Activated CD8-positive, alpha-beta memory T cell treated with anti-CD3 and anti-CD28 coated beads for 48 hours (primary cell): ENCODE measurements around the gene PI4KA.
"Not testable (repeated sequence)": the region's sequence is repeated elsewhere in the genome, so short reads cannot be mapped to it uniquely, and the experiment has no call there.

ENCODE experiments used
- DNase-seq, 3 experiments: peaks; one replicate each; pipeline ENCODE4 v3.0.0-alpha.2; 2020; ENCODE audit warnings: low read depth in 2 of 3, low spot score in 2 of 3

PI4KA gene

DNA sequence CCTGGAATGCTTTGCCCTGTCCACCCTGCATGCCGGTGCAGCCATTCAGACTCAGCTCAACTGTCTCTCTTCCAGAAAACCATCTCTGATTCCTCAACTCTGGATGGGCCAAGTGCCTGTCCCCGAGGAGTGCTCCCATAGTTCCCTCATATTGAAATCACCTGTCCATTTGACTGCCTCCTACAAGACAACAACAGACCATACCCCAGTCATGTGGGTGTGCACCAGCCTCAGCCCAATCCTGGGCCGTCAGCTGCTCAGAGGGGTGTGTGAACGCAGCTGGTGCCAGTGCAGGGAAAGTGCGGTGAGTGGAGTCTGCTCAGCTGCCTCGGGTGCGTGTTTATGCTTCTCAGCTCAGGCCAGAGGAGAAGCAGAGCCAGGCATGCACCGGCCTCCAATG lies 126.2 kb downstream of the PI4KA start:
- DNase-seq: not testable (repeated sequence)

DNA sequence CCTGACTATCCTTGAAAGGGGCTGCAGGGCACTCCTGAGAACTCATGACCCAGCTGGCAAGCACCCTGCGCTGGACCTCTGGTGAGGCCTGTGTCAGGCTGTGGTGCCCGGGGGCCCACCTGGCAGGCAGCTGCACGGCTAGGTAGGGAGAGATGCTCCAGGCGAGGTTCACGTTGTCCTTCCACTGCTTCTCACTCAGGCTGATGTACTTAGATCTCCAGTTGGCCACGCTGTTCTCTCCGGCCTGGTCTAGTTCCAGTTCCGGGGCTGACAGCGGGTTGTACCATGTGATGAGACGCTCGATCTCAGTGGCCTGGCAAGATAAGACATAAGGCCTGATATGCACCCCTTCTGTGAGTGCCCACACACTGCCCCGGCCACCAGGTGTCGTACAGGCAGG lies 129.4 kb downstream of the PI4KA start:
- no peak for DNase-seq

DNA sequence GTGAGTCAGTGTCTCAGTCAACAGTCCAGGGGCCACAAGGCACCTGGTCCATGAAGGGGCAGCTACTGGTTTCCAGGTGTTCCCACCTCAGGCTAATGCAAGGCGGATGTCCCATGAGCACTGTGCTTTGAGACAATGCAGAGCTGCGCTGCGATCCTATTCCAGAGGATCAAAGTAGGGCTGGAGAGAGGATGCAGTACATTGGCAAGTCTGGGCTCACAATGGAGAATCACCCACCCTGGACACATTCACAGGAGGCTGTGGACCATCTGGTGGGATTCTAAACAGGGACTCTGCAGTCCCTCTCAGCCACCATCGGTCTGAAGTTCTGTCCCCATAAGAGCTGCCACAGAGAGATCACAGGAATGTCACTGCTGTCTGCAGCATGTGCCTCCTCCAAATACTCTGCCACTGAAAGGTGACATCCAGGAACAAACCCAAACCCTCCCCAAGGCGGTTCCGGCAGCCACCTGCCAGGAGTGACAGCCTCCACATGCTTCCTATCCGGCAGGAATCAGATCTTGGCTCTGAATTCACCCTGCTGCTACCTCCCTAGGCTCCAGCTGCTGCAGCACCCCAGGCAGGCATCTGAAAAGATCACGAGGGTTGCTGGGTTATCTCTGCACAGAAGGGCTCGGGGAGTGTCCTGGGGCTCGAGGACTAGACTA lies 130.0 kb downstream of the PI4KA start:
- no peak for DNase-seq

- DNase-seq: no peak
These were observed 131.2 kb downstream of the PI4KA start for GRCh38 chr22:20727118-20728015.

DNA sequence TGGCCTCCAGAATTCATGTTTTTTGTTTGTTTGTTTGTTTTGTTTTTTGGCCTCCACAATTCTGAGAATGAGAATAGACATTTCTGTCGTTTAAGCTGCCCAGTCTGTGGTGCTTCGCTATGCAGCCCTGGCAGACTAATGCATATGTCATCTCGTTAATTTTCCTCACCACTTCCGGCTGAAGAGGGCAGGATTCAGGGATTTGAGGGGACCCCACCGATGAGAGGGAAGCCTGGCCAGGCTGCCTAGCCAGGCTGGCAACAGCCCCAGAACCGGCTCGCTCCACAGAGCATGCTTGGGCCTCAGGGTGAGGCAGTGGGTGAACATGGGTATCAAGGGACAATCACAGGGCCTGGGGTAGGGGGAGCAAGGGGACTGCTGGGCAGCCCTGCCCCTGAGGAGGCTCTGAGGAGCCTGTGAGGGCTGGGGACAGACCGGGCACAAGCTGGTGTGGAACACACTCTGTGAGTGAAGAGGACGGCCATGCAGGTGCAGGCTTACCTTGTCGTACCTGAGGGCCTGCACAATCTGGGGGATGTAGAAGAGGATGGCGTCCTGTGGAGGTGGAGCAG lies 132.5 kb downstream of the PI4KA start:
- DNase-seq: no peak

DNA sequence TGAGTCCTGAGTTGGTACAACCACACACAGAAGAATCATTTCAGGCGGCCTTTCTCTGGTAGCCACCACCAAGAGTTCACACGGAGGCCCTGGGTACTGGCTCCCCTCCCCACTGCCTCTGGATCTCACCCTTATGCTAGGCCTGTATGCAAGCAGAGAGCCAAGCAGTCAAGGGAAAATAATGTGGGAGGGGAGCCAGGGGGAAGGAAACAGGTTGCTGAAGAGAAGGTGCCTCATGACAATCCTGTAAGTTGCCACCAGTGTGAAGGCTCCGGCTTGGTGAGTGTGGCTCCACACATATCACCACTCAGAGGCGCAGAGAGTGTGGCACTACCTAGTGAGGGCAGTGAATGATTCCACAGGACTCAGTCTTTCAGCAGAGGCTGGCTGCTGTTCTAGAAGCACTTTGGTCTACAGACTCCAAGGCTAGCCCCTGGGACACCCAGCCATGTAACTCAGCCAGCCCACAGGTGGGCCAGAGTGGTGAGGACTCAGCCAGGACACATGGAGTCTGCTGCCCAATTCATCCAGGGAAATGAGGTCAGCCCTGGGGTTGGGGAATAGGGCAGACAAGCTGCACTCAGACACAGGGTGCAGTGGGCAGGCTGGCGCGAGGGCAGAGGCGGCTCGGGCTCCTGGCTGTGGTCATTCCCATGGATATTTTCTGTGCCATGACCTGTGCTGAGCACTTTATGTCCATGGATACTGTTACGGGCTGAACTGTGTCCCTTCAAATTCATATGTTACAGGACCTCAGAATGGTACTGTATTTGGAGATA lies 133.7 kb downstream of the PI4KA start:
- no peak for DNase-seq

DNA sequence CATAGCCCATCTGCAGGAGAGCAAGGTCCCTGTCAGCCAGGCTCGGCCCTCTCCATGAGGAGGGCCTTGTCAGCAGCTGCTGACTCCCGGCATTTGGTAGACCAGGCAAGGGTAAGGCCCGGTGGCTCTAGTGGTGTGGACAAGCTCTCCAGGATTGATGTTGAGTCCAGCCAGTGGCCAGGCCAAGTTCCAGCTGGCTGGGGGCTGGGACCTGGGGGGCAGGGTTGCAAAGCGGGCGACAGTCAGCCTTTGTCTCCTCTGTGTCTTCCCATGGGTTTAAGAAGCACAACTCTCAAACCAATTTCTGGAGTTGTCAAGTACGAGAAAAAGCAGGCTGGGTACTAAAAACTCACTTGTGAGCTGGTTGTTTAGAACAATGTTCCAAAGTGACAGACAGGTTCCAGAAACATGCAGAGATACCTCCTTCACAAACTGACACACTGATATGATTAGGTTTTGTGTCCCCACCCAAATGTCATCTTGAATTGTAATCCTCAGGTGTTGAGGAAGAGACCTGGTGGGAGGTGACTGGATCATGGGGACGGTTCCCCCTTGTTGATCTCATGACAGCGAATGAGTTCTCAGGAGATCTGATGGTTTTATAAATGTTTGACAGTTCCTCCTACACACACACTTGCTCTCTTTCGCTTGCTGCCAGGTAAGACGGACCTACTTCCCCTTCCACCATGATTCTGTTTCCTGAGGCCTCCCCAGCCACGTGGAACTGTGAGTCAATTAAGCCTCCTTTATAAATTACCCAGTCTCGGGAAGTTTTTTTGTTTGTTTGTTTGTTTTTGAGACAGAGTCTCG lies 137.0 kb downstream of the PI4KA start:
- no peak for DNase-seq

DNA sequence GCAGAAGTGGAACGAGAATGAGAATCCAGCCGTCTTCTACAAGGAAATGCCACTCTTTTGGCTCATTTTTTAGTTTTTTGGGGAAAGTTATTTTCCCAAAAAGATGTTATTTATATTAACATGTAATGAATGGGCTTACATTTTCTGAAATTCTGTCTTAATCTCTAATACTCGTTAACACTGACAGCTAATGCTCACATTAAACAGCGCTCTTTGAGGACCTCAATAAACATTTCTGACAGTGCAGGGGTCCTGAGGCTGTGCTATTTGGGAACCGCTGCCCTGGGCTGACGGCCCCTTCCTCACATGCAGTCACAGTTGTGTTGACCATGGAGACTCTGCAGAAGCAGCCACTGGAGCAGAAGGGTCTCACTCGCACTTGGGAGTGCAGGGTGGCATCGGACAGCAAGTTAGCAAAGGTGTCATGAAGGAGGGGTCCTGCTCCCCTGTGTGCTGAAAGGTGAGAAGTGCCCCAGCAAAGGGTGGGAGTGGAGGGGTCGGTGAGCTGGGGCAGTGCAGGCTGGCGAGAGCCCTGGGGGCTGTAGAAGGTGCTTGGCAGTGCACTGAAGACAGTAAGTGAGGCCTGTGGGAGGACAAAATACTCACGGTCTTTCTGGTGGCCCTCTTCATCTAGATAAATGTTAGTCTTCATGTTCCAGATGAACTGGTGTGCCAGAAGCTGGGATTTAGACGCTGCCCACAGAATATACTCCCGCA lies 137.8 kb downstream of the PI4KA start:
- DNase-seq: no peak

GRCh38 chr22:20718727-20719126 lies 139.9 kb downstream of the PI4KA start:
- DNase-seq: not testable (repeated sequence)

GRCh38 chr22:20717981-20718380 lies 140.6 kb downstream of the PI4KA start:
- not testable (repeated sequence) for DNase-seq

DNA sequence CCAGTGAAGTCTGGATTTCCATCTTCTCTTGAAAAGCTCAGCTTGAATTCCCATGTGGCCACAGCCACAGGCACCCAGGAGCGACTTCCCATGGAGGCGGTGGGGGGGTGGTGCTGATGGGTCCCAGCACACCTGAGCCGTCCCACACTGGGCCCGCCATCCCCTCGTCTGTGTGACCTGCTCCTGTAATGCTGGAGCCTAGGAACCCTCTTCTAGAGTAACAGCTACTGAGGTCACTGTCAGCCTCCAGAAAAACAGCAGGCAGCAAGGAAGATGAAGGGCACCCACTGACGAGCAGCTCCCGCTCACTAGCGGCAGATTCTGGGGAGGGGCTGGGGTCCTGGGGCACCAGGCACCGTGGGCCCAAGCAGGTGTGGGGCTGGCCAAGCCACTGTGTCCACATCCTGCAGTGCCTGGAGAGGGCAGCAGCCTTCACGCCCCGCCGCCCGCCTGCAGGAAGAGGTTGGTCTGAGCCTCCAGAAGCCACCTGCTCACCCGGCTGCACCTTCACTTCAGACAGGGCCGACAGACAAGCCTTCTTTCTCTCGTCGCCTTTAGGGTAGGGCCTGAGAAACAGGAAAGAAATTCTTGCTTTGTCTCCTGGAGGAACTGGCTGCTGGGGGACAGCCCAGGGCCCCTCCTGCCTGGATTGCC lies 141.3 kb downstream of the PI4KA start:
- not testable (repeated sequence) for DNase-seq

DNA sequence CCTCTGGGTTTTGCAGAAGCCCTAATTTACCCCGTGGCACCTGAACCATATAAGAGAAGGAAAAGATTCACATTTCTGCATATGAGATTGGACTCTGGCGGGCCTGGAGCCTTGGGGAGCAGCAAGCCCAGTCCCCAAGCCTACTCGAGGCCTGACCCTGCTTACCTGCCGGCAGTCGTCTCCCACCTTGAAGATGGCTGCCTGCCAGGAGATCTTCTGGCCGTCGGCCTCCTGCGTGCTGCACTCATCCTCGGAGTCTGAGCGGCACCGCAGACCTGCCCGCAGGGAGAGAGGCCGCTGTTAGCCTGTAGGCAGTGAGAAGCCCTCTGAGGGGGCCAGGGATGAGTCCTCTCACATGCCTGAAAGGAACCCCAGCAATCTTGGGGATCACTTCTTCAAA lies 145.5 kb downstream of the PI4KA start:
- not testable (repeated sequence) for DNase-seq

DNA sequence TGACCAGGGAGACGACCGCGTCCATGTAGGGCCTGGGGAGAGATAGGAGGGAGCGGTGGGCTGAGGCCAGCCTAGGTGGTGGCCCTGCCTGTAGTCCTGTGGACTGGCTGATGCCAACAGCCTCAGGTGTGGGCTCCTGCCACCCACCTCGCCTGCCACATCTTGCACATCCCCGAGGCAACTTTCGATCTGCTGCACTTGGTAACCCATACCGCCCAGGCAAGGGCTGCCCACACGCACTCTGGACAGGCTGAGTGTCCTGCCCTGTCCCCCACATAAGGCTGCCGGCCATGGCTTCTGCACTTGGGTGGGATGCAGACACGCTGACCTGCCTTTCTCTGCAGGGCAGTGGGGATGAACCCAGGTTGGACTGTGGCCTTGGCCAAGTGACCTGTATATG lies 148.6 kb downstream of the PI4KA start:
- not testable (repeated sequence) for DNase-seq

GRCh38 chr22:20707549-20708118 lies 151.0 kb downstream of the PI4KA start:
- not testable (repeated sequence) for DNase-seq

DNA sequence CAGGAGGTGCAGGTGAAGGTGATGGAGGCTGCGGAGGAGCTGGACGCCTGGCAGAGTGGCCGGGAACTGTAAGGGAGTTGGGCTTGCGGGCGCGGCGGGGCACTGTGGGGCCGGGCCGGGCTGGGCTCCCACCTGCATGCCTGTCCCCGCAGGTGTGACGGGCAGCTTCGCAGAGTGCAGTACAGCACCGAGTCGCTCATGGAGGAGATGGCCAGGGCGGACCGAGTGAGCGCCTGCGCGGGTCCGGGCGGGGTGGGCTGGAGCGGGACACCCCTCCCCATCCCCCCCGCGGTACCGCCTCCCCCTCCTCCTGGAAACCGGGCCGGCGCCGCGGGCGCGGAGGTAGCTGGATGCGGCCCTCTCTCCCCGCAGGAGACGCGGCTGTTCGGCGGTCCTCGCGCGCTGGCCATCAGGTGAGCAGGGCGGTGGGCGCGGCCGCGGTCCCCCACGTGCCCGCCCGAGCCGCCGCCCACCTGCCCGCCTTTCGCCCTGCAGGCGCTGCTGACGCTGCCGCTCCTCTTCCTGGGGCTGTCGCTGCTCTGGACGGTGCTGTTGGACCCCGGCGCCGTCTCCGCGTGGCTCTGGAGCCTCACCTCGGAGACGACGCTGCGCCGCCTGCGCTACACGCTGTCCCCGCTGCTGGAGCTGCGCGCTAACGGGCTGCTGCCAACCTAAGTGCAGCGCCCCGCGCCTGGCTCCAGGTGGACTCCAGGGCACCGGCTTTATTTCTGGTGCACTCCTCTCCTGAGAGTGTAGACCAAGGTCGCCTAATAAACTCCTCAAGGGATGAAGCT lies 154.6 kb downstream of the PI4KA start:
- not testable (repeated sequence) for DNase-seq

DNA sequence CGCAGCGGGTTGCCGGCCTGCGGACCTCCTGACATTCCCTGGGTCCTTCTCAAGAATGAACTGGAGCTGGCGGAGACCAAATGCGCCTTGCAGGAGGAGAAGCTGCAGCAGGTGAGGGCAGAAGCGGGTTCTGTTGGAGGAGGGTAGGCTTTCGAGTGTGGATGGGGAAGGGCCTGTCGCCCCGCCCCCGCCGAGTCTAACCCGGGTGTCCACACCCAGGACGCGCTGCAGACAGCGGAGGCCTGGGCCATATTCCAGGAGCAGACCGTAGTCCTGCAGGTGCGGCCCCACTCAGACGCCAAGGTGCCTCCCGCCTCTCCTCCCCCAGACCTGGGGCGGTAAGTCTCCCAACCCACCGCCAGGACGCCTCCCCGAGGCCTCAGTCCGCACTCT lies 155.2 kb downstream of the PI4KA start:
- not testable (repeated sequence) for DNase-seq

DNA sequence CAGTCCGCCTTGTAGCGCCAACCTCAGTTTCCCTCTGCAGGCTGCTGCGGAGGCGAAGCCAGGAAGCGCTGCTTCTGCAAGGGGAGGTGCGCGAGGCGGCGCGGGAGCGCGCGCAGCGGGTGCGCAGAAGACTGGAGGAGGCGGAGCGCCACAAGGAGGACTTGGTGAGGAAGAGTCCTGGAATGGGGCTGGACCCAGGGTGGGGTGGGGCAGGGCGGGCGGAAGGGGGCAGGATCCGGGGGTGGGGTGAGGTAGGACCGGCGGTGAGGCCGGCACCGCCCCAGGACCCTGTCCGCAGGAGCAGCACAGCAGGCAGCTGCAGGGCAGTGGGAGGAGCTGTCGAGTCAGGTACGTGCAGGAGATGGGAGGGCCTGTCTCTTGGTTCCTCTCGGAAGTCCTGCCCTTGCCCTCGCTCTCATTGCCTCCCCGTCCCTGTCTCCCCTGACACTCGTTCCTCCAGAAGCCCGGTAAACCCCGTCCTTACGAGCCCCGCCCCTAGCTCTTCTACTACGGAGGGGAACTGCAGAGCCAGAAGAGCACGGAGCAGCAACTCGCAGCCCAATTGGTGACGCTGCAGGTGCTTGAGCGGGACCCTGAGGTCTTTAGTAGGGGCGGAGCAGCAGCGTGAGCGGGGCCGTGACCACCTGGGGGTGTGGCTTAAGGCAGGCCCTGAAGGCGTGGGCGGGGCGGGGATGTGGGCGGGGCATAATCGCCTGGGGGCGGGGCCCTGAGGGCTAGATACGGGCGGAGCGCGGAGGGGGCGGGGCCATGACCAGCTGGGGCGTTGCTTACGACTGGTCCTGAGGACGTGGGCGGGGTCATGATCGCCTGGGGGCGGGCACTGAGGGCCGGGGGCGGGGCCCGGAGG lies 155.8 kb downstream of the PI4KA start:
- peak; percentile 88 to 99 (median 99) for DNase-seq
